ENCODE results near the gene UVRAG.

The UVRAG gene

DNA sequence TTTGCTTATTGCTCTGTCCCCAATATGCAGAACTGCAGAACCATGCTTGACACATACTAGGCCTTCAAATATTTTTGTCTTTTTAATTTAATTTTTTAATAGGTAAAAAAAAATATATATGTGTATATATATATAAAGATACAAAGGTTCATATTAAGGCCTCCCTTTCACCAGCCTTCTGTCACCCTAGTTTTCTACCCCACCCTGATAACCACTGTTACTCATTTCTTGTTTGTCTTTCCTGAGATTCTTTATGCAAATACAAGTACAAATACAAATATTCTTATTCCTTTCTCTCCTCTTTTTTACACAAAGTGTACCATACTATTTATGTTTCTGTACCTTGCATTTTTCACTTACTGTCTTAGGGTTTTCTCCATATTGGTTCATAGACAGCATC lies 43.0 kb downstream of the UVRAG start:
- TF ChIP-seq, protein P1, sequence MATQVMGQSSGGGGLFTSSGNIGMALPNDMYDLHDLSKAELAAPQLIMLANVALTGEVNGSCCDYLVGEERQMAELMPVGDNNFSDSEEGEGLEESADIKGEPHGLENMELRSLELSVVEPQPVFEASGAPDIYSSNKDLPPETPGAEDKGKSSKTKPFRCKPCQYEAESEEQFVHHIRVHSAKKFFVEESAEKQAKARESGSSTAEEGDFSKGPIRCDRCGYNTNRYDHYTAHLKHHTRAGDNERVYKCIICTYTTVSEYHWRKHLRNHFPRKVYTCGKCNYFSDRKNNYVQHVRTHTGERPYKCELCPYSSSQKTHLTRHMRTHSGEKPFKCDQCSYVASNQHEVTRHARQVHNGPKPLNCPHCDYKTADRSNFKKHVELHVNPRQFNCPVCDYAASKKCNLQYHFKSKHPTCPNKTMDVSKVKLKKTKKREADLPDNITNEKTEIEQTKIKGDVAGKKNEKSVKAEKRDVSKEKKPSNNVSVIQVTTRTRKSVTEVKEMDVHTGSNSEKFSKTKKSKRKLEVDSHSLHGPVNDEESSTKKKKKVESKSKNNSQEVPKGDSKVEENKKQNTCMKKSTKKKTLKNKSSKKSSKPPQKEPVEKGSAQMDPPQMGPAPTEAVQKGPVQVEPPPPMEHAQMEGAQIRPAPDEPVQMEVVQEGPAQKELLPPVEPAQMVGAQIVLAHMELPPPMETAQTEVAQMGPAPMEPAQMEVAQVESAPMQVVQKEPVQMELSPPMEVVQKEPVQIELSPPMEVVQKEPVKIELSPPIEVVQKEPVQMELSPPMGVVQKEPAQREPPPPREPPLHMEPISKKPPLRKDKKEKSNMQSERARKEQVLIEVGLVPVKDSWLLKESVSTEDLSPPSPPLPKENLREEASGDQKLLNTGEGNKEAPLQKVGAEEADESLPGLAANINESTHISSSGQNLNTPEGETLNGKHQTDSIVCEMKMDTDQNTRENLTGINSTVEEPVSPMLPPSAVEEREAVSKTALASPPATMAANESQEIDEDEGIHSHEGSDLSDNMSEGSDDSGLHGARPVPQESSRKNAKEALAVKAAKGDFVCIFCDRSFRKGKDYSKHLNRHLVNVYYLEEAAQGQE (IDR thresholded peaks at IDR 0.05; ENCODE audit: insufficient replicate concordance, low read depth): no peak
- TF ChIP-seq POLR2AphosphoS5 (IDR thresholded peaks at IDR 0.05; ENCODE audit: low read depth) (no peak), SPI1 (IDR thresholded peaks at IDR 0.05; ENCODE audit: borderline replicate concordance, low read depth) (no peak), GABPA (IDR thresholded peaks at IDR 0.05; ENCODE audit: low read depth) (no peak)
- TF ChIP-seq, protein P2, sequence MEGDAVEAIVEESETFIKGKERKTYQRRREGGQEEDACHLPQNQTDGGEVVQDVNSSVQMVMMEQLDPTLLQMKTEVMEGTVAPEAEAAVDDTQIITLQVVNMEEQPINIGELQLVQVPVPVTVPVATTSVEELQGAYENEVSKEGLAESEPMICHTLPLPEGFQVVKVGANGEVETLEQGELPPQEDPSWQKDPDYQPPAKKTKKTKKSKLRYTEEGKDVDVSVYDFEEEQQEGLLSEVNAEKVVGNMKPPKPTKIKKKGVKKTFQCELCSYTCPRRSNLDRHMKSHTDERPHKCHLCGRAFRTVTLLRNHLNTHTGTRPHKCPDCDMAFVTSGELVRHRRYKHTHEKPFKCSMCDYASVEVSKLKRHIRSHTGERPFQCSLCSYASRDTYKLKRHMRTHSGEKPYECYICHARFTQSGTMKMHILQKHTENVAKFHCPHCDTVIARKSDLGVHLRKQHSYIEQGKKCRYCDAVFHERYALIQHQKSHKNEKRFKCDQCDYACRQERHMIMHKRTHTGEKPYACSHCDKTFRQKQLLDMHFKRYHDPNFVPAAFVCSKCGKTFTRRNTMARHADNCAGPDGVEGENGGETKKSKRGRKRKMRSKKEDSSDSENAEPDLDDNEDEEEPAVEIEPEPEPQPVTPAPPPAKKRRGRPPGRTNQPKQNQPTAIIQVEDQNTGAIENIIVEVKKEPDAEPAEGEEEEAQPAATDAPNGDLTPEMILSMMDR (IDR thresholded peaks at IDR 0.05; ENCODE audit: insufficient read depth, low read length): no peak
- Histone ChIP-seq H3K4me3 (replicated peaks; ENCODE audit: insufficient read depth, low read length) (no peak overlapping the region), H3K27me3 (ENCODE audit: insufficient read depth, poor library complexity, severe bottlenecking) (no peaks in the 10 kb centered on the region), H3K27ac (replicated peaks) (no peak overlapping the region)
- no peak for DNase-seq (ENCODE audit: low read depth in 1 of 2, low spot score in 1 of 2)

DNA sequence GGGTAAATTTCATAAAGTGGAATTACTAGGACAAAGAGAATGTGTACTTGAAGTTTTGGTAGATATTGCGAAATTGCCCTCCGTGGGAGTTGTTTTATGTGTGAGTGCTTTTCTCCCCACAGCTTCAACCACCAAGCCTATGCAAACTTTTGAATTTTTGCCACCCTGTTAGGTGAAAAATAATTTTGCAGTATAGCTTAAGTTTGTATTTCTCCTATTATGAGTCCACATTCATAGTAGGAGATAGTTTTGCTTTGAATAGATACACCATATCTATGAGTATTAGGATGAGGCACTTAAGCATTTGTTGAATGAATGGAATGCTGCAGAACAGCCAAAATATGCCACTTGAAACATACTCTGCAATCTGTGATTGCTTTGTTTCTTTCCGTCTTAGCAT lies 43.6 kb downstream of the UVRAG start:
- no peak overlapping the region for H3K27ac ChIP-seq (replicated peaks)
- TF ChIP-seq GABPA (IDR thresholded peaks at IDR 0.05; ENCODE audit: low read depth) (no peak), POLR2AphosphoS5 (IDR thresholded peaks at IDR 0.05; ENCODE audit: low read depth) (no peak), SPI1 (IDR thresholded peaks at IDR 0.05; ENCODE audit: borderline replicate concordance, low read depth) (no peak)
- TF ChIP-seq, protein P1 (IDR thresholded peaks at IDR 0.05; ENCODE audit: insufficient replicate concordance, low read depth): no peak
- TF ChIP-seq, protein P2 (IDR thresholded peaks at IDR 0.05; ENCODE audit: insufficient read depth, low read length): no peak
- no peak overlapping the region for H3K4me3 ChIP-seq (replicated peaks; ENCODE audit: insufficient read depth, low read length)
- no peaks in the 10 kb centered on the region for H3K27me3 ChIP-seq (ENCODE audit: insufficient read depth, poor library complexity, severe bottlenecking)
- DNase-seq (ENCODE audit: low read depth in 1 of 2, low spot score in 1 of 2): peak; percentile 27 to 36

DNA sequence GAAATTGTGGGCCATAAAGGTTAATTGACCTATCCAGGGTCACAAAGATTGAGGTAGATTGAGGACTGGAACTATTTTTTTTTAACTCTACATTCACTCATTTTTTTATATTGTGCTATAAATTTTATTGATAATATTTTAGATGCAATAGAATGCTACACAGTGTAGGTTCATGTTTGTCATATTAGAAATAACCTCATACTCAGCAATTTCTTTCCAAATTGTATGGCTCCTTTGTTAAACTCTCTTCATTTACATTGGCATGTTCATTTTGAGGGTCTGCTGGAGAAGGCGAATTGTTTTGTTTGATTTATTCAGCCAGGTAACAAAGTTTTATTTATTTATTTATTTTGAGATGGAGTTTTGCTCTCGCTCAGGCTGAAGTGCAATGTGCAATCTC lies 44.6 kb downstream of the UVRAG start:
- DNase-seq (ENCODE audit: low read depth in 1 of 2, low spot score in 1 of 2): no peak
- no peak overlapping the region for H3K4me3 ChIP-seq (replicated peaks; ENCODE audit: insufficient read depth, low read length)
- no peak overlapping the region for H3K27ac ChIP-seq (replicated peaks)
- TF ChIP-seq, protein P1 (IDR thresholded peaks at IDR 0.05; ENCODE audit: insufficient replicate concordance, low read depth): no peak
- TF ChIP-seq SPI1 (IDR thresholded peaks at IDR 0.05; ENCODE audit: borderline replicate concordance, low read depth) (no peak), GABPA (IDR thresholded peaks at IDR 0.05; ENCODE audit: low read depth) (no peak), POLR2AphosphoS5 (IDR thresholded peaks at IDR 0.05; ENCODE audit: low read depth) (no peak)
- TF ChIP-seq, protein P2 (IDR thresholded peaks at IDR 0.05; ENCODE audit: insufficient read depth, low read length): no peak
- no peaks in the 10 kb centered on the region for H3K27me3 ChIP-seq (ENCODE audit: insufficient read depth, poor library complexity, severe bottlenecking)

Data from HL-60 (cell line).